GM12892 (cell line): ENCODE results near the gene IL17B.

Experiments
- POLR2A ChIP-seq: IDR thresholded peaks from 2 replicates; pipeline ENCODE4 v1.6.1; 2011; ENCODE audit warnings: low read depth, low read length, control low read depth
- POLR2AphosphoS5 ChIP-seq: IDR thresholded peaks from 2 replicates; pipeline ENCODE4 v1.6.1; 2011; ENCODE audit warnings: low read depth, low read length, control low read depth

GRCh38 chr5:149401051-149401450, 22.0 kb upstream of the IL17B start:
- TF ChIP-seq POLR2A = no peak
- no peak for TF ChIP-seq POLR2AphosphoS5
